ENCODE results near the gene PRKAR2A. TPM values are rescaled to one million over a fixed set of nuclear protein-coding genes. Genes with fewer than 3 reads are reported as not detected.

PRKAR2A gene
- total and polyA plus RNA-seq, 2 experiments from 2014 or later = 13.5 to 30.2 TPM

GRCh38 chr3:48739617-48739954 is 108.1 kb downstream of the PRKAR2A start (continued):
- TF ChIP-seq, protein P1, sequence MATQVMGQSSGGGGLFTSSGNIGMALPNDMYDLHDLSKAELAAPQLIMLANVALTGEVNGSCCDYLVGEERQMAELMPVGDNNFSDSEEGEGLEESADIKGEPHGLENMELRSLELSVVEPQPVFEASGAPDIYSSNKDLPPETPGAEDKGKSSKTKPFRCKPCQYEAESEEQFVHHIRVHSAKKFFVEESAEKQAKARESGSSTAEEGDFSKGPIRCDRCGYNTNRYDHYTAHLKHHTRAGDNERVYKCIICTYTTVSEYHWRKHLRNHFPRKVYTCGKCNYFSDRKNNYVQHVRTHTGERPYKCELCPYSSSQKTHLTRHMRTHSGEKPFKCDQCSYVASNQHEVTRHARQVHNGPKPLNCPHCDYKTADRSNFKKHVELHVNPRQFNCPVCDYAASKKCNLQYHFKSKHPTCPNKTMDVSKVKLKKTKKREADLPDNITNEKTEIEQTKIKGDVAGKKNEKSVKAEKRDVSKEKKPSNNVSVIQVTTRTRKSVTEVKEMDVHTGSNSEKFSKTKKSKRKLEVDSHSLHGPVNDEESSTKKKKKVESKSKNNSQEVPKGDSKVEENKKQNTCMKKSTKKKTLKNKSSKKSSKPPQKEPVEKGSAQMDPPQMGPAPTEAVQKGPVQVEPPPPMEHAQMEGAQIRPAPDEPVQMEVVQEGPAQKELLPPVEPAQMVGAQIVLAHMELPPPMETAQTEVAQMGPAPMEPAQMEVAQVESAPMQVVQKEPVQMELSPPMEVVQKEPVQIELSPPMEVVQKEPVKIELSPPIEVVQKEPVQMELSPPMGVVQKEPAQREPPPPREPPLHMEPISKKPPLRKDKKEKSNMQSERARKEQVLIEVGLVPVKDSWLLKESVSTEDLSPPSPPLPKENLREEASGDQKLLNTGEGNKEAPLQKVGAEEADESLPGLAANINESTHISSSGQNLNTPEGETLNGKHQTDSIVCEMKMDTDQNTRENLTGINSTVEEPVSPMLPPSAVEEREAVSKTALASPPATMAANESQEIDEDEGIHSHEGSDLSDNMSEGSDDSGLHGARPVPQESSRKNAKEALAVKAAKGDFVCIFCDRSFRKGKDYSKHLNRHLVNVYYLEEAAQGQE (IDR thresholded peaks at IDR 0.05; ENCODE audit: unreplicated experiment) = no peak
- no peak for TF ChIP-seq STAT1 (IDR thresholded peaks at IDR 0.05; ENCODE audit: unreplicated experiment)
- TF ChIP-seq ZNF114 (CRISPR knock-in tag; IDR thresholded peaks at IDR 0.05) = no peak

- Histone ChIP-seq H2AFZ (peak overlapping the region; percentile 99), H3K4me3 (no peak overlapping the region), H3F3A (replicated peaks; ENCODE audit: low read depth) (no peaks in the 10 kb centered on the region), H3K4me1 (ENCODE audit: insufficient read depth) (no peaks in the 10 kb centered on the region), H3K4me2 (no peak overlapping the region), H3K79me2 (replicated peaks; ENCODE audit: insufficient read depth) (no peaks in the 10 kb centered on the region), H3K36me3 (ENCODE audit: insufficient read depth) (no peaks in the 10 kb centered on the region), H4K20me1 (replicated peaks; ENCODE audit: insufficient read depth) (no peaks in the 10 kb centered on the region), H3K9me2 (ENCODE audit: insufficient read depth) (no peaks in the 10 kb centered on the region), H3K27ac (ENCODE audit: low read depth) (no peak overlapping the region), H3K27me3 (ENCODE audit: insufficient read depth) (no peaks in the 10 kb centered on the region)
- Mint-ChIP-seq H3K27ac (no peak overlapping the region), H3K27me3 (ENCODE audit: insufficient read depth, low read depth, poor library complexity) (peaks cover 9% of the 10 kb centered on the region), H3K4me1 (no peaks in the 10 kb centered on the region), H3K36me3 (ENCODE audit: low read depth) (no peaks in the 10 kb centered on the region), H3K9me3 (peaks cover 5% of the 10 kb centered on the region; the same call in 1 of the 3 replicates), H3K4me3 (no peak overlapping the region)
- ATAC-seq = no peak
- DNase-seq (ENCODE audit: low spot score) = no peak
- TF ChIP-seq ZNF462 (CRISPR knock-in tag; IDR thresholded peaks at IDR 0.05) (no peak), CREB1 (CRISPR knock-in tag; IDR thresholded peaks at IDR 0.05; ENCODE audit: low read depth) (no peak), EZH2phosphoT487 (IDR thresholded peaks at IDR 0.05; ENCODE audit: unreplicated experiment) (no peak), STAT1 (IDR thresholded peaks at IDR 0.05; ENCODE audit: unreplicated experiment) (no peak)
These were observed 108.6 kb downstream of the PRKAR2A start for GRCh38 chr3:48738926-48739616.
